HG03175 (cell line): ENCODE measurements around the gene SRGAP2C.
"Not testable (repeated sequence)": the region's sequence is repeated elsewhere in the genome, so short reads cannot be mapped to it uniquely, and the experiment has no call there.

Experiments
- ATAC-seq: cut with Tn5 transposase; IDR thresholded peaks from one replicate; pipeline ENCODE4 v1.9.1; 2021; ENCODE audit warnings: mild to moderate bottlenecking, moderate library complexity; ENCODE audit not compliant: unreplicated experiment

The SRGAP2C gene

GRCh38 chr1:121226295-121226904 lies 41.6 kb downstream of the SRGAP2C start:
- ATAC-seq = not testable (repeated sequence)

- not testable (repeated sequence) for ATAC-seq
Measured at GRCh38 chr1:121226925-121227324, 42.1 kb downstream of the SRGAP2C start.

DNA sequence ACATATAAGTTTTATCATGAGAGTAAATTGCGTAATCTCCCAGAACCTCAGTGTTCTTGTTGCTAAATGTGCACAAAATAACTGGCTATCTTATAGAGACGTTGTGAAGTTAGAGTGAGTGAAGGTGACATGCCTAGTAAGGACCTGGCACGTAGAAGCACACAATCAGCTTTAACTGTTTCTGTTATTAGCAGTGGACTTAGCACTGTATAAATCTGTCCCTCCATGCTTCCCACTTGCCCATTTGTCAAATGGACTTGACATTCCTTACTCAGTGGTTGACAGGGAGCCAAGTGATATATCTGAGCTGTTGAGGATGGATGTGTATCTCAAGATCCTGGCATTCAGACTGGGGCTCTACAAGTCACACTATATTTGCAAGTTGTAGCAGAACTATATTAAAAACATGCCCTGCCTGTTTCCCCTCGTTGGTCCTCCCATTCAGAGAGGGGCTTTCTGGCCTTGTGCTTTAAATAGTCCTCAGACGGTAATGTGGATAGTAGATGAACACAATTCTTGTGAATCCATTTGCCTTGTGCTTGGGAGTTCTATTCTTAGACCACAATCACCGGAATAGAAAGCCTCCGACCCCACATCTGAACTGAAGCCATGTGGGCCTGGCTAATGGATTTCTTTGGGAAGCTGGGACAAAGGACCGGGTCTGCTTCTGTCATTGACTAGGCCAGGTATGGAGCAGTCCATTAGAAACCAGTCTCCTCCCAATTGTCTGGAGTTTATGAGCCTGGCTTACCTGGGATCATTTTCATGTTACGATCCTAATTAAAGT lies 43.0 kb downstream of the SRGAP2C start:
- not testable (repeated sequence) for ATAC-seq

DNA sequence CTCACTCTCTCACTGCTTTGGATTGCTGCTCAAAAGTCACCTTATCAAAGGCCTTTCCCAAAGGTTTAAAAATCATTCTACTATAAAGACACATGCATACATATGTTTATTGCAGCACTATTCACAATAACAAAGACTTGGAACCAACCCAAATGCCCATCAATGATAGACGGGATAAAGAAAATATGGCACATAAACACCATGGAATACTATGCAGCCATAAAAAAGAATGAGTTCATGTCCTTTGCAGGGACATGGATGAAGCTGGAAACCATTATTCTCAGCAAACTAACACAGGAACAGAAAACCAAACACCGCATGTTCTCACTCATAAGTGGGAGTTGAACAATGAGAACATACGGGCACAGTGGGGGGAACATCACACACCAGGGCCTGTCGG lies 45.9 kb downstream of the SRGAP2C start:
- ATAC-seq = not testable (repeated sequence)

DNA sequence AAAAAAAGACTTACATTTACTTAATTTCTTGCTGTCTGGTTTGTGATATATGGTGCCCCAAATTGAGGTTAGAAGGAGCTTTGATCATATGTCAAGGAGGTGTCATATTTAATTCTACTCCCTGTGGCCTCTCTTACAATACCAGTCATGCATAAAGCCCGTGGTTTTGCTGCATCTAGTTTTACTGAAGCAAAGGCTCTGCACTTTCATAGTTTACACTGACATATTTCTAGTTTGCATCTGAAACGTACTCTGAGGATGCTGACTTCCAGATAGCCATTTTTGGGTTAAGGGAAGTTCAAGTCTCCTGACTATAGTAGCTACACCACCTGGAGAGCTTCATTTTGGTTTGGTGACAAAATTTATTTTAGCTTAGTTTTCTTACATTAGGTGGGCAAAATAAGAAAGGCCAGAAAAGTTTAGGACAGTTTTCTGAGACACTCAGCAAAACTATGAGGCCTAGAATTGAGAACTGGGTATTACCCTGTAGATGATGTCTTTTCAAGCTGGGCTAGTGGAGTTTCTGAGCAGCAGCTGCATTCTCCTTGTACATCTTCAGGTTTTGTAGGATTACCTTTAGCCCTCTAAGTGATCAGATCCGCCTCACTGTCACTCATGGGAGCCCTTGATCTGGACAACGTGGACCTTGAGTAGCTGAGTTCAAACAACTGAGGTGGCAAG lies 47.8 kb downstream of the SRGAP2C start:
- peak; percentile 73 for ATAC-seq

- not testable (repeated sequence) for ATAC-seq
Measured at GRCh38 chr1:121234090-121234759, 49.5 kb downstream of the SRGAP2C start.

DNA sequence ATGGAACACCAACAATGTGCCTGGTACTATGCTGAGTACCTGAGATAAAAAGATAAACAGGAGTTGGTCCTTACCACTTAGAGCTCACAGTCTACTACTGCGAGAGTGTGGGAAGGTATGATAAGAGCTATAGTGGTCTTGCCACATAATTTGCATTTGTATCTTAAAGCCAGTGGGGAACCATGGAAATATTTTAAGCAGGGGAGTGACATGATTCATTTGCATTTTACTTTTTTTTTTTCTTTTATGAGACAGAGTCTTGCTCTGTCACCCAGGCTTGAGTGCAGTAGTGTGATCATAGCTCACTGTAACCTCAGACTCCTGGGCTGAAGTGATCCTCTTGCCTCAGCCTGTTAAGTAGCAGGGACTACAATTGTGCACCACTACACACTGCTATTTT lies 53.6 kb downstream of the SRGAP2C start:
- peak; percentile 96 for ATAC-seq

DNA sequence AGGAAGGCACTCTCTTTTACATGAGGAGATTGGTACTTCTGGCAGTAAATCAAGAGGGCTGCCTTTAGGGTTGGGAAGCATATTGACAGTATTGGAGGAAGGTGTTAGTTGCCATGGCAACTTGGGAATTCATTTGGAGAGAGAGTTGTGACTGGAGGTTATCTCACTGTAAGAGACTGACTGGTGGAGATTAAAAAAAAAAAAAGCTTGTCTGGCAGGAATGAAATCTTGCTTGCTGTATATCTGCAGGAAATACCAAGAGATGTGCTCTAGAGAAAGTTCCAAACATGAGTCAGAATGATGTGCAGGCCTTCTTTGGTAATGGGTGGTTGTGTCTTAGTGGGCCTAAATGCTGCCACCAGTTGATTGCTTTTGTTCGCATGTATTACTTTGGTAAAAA lies 59.1 kb downstream of the SRGAP2C start:
- ATAC-seq = not testable (repeated sequence)

DNA sequence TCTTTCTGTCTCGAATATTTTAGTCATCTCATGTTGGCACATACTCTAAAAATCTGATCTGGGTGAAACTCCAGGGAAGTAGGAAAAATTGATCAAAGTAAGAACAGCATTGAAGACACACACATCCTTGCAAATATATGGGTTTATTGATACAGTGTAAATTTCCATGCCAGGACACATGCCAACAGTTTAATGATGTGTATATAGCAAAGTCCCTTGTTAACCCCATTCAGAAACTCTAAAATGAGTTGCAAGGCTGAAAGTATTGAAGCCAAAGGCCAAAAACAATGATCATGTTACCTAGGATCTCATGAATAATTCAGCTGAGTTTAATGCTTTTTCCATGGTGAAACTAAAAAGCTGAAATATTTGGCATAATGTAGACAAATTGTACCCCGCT lies 61.6 kb downstream of the SRGAP2C start:
- not testable (repeated sequence) for ATAC-seq

DNA sequence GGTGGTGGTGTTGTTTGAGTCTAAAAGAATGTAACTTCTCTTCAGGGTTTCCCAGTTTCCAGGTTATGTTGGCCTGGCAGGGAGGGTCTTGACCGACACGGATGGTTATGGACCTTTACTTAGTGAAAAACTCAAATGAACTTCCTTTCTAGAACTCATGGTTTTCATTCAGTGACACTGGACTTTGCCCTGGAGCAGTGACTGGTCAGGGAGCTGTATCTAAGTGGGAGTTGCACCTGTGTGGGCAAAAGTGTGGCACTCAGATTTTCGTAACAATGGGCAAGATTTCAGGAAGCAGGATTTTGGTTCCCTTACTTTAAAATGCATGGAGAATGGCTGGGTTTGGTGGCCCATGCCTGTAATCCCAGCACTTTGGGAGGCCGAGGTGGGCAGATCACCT lies 67.9 kb downstream of the SRGAP2C start:
- not testable (repeated sequence) for ATAC-seq

- not testable (repeated sequence) for ATAC-seq
Measured at GRCh38 chr1:121254618-121255017, 69.8 kb downstream of the SRGAP2C start.

GRCh38 chr1:121257632-121258031 lies 72.9 kb downstream of the SRGAP2C start:
- ATAC-seq = not testable (repeated sequence)

DNA sequence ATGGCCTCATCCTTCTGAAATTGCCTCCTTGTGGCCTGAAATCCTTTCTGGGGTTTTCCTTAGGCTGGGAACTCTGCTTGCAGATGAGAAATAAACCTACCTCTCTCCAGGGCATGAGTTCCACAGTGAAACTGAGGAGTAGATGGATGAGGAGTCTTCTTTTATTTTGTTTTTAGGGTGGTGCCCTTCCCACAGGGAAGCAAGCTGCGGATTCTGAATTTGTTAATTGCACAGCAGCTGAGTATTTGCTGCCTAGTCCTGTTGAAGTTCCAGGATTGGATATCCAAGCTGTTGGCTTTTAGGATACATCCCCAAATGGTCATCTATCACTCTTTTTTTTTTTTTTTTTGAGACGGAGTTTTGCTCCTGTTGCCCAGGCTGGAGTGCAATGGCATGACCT lies 73.4 kb downstream of the SRGAP2C start:
- ATAC-seq = not testable (repeated sequence)

DNA sequence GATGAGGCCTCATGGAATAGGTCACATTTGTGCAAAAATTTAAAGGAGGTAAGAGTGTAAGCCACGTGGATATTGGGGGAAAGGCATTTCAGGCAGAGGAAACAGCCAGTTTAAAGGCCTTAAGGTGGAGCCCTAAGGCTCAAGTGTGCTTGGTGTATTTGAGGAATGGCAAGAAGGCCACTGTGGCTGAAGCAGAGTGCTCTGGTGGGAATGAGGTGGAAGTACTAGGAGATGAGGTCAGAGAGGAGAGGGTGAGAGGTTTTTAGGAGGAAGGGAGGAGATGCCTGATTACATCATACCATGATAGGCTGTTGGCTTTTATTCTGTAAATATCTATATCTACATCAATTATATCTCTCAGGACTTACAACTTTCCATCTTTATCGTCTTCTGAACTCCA lies 75.4 kb downstream of the SRGAP2C start:
- not testable (repeated sequence) for ATAC-seq

DNA sequence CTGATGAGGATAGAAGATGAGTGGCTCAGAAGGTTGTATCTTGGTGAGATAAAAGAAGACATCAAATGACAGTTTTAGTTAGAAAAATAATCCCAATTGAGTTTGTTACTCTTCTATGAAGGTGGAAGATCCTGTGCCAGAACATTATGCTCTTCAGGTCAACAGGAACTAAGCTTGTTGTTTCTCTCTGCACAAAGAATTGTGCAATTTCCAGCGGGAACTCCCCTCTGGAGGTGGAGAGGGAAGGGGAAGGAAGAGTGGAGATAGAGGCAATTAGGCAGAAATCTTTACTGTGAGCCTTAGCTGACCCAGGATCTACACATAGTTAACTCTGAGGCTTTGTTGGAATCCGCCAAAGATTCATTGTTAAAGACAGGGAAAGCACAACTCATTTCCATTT lies 77.4 kb downstream of the SRGAP2C start:
- not testable (repeated sequence) for ATAC-seq

- ATAC-seq = peak; percentile 84
Measured at GRCh38 chr1:121263789-121264244, 79.0 kb downstream of the SRGAP2C start.

DNA sequence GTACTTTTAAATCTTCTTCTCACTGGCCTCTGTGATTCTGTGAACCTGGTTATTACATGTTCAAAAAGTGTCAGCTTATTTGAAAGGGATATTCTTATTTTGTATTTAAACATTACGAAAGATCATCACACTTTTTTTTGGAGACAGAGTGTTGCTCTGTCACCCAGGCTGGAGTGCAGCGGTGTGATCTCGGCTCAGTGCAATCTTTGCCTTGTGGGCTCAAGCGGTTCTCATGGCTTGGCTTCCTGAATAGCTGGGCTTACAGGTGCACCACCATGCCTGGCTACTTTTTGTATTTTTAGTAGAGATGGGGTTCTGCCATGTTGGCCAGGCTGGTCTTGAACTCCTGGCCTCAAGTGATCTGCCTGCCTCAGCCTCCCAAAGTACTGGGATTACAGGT lies 82.3 kb downstream of the SRGAP2C start:
- not testable (repeated sequence) for ATAC-seq

DNA sequence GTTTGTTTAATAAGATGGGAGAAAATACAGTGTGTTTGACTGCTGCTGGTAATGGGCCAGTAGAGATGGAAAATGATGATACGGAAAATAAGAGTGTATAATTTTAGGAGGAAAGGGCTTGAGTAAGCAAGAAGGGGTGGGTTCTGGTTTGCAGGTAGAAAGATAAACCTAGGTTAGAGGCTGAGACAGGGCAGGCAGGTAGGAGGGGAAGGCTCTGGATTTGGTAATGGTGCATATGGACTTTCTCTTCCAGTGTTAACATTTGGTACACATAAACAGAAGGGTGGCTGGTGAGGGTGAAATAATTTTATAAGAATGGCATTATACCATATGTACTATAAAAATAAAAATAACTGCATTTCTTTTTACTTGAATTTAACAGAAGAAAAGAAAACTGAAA lies 84.5 kb downstream of the SRGAP2C start:
- ATAC-seq = not testable (repeated sequence)

DNA sequence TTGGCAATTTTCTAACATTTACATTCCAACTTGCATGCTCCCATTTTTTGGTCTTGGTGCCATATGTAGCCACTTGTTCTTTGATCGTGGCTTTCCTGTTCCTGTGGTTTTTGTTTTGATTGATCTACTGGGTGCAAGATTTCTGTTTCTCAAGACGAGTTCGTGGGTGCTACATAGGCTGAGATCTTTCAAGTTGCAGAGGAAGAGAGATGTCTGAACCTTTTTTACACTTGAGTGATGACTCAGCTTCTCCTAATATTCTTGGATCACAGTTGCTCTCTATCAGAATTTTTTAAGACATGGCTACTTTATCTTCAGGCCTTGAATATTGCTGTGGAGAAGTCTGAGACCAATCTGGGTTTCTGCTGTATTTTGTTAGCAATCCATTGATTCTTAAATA lies 85.2 kb downstream of the SRGAP2C start:
- peak; percentile 36 for ATAC-seq

DNA sequence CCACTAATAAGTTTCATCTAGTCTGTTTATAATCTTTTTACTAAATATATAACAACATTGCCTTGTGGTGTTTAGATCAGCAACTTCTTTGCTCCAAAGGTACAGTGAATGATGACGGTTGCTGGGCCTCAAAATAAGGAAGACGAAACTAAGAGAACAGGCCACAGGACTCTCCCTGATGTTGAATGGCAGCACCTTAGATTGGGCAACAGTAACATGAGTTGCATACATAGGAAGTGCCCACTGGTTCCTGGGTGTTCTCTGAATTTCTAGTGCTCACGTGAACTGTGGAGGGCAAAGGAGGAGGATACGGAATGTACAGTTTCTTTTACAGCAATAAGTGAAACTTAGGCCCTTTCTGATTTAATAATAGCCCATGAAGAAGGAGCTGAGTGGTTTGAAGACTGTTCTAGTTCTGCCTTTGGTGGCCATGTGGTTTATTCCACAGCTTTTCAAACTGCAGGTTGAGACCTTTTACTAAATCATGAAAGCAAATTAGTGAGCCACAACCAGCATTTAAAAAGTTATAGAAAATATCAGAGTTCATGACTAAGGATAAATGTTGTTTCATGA lies 86.5 kb downstream of the SRGAP2C start:
- ATAC-seq = not testable (repeated sequence)

GRCh38 chr1:121275435-121275834 lies 90.7 kb downstream of the SRGAP2C start:
- ATAC-seq = not testable (repeated sequence)
